ENCODE measurements around the gene SLC27A4.

- no peak for TF ChIP-seq POLR2A (IDR thresholded peaks at IDR 0.05)
- no peak for TF ChIP-seq POLR2AphosphoS5 (IDR thresholded peaks at IDR 0.05; ENCODE audit: insufficient read depth in 1 of 2, low read depth in 1 of 2)
- no peak for TF ChIP-seq CTCF (IDR thresholded peaks at IDR 0.05)
These were observed 50.0 kb downstream of the SLC27A4 start for GRCh38 chr9:128390150-128390812.

All from vagina (tissue), 2 donors.